SK-N-SH (cell line): ENCODE data around the gene MYLIP.

Experiments used
- CHD2 ChIP-seq: fragments of 150-350 bp; IDR thresholded peaks from 2 replicates; pipeline ENCODE4 v1.6.1; 2018; ENCODE audit warnings: low read length; ENCODE audit not compliant: partially characterized antibody
- CTCF ChIP-seq: fragments of 200-600 bp; sonication (generic); IDR thresholded peaks from 2 replicates; pipeline ENCODE4 v1.6.1; 2017; ENCODE audit warnings: antibody characterized with exemption, mild to moderate bottlenecking, moderate library complexity
- GATA2 ChIP-seq: sonication (generic); formaldehyde crosslinking; IDR thresholded peaks from 2 replicates; pipeline ENCODE4 v1.5.0; 2020; ENCODE audit warnings: mild to moderate bottlenecking, missing genetic modification reagents
- JUND ChIP-seq: IDR thresholded peaks from 2 replicates; pipeline ENCODE4 v1.4.0; 2012
- NFIC ChIP-seq: IDR thresholded peaks from 2 replicates; pipeline ENCODE4 v1.4.0; 2012; ENCODE audit warnings: borderline replicate concordance
- POLR2AphosphoS5 ChIP-seq: IDR thresholded peaks from 2 replicates; pipeline ENCODE4 v1.6.1; 2012; ENCODE audit warnings: low read depth, low read length
- RAD21 ChIP-seq: IDR thresholded peaks from 2 replicates; pipeline ENCODE4 v1.6.1; 2012; ENCODE audit warnings: mild to moderate bottlenecking, low read length
- RCOR1 ChIP-seq: fragments of 150-350 bp; IDR thresholded peaks from 2 replicates; pipeline ENCODE4 v1.6.1; 2017; ENCODE audit warnings: antibody characterized with exemption, low read length
- RXRA ChIP-seq: IDR thresholded peaks from 2 replicates; pipeline ENCODE4 v1.4.0; 2012; ENCODE audit warnings: low read depth, mild to moderate bottlenecking, borderline replicate concordance
- SMC3 ChIP-seq: IDR thresholded peaks from 2 replicates; pipeline ENCODE4 v1.6.1; 2012; ENCODE audit warnings: low read depth, low read length, improper control_type of control experiment
- TAF1 ChIP-seq: IDR thresholded peaks from 2 replicates; pipeline ENCODE4 v1.6.1; 2012; ENCODE audit warnings: low read depth, mild to moderate bottlenecking, low read length, moderate library complexity, borderline replicate concordance
- TEAD4 ChIP-seq: IDR thresholded peaks from 2 replicates; pipeline ENCODE4 v1.4.0; 2012; ENCODE audit warnings: mild to moderate bottlenecking, borderline replicate concordance; ENCODE audit not compliant: insufficient read depth
- USF2 ChIP-seq: fragments of 150-350 bp; IDR thresholded peaks from 2 replicates; pipeline ENCODE4 v1.6.1; 2017; ENCODE audit warnings: antibody characterized with exemption, low read length, low read depth, borderline replicate concordance
- TF ChIP-seq, protein P1 (sequence below): IDR thresholded peaks from 2 replicates; pipeline ENCODE4 v1.4.0; 2012; ENCODE audit warnings: low read depth

GRCh38 chr6:16104624-16105433 lies 24.1 kb upstream of the MYLIP start:
- no peak for TF ChIP-seq CTCF
- TF ChIP-seq TEAD4 = no peak
- TF ChIP-seq POLR2AphosphoS5 = no peak
- no peak for TF ChIP-seq SMC3
- no peak for TF ChIP-seq CHD2
- TF ChIP-seq RAD21 = no peak
- no peak for TF ChIP-seq GATA2
- TF ChIP-seq RXRA = no peak
- TF ChIP-seq, protein P1, sequence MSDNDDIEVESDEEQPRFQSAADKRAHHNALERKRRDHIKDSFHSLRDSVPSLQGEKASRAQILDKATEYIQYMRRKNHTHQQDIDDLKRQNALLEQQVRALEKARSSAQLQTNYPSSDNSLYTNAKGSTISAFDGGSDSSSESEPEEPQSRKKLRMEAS = no peak
- no peak for TF ChIP-seq USF2
- no peak for TF ChIP-seq TAF1
- no peak for TF ChIP-seq RCOR1
- TF ChIP-seq JUND = no peak
- TF ChIP-seq NFIC = no peak
